GM18858 (cell line): ENCODE results near the gene ARMH2.

ENCODE experiments used
- ATAC-seq: cut with Tn5 transposase; IDR thresholded peaks from one replicate; pipeline ENCODE4 v1.9.1; 2021; ENCODE audit not compliant: unreplicated experiment

Gene ARMH2

DNA sequence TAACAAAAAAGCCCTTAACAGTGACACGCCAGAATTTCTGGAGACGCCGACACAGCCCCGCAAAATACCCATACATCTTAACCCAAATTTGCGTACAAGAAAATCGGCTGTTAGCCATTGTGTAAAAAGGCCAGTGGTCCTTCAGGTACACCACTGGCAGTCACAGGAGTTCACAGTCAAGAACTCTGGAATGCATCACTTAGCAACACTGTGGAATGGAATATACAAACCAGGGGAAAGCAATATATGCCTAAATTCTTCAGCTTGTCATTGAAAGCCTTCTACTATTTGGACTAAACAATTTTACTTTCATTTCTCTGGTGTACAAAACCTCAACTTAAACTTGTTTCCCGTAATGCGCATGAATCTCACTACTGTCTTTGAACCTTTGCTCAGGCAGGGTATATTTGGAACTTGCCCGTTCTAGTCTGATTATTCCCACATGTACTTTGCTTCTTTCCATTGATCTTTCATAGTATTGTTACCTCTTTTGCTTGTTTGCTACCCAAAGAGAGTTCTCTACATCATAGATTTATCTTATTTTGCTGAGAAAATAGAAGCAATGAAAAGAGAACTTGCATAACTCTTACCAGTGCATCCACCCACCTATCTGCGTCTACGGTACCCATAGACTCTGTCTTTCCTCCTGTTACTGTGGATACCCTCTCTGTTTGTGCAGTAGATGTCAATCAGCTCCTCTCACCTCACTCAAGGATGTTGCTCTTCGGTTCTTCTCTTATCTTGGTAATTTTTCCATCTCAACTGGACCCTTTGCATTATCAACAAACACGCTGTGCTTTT lies at the start of gene ARMH2:
TSS of gene ARMH2 (minus strand) at position 178 of the 801 bp plus-strand sequence. CDS start at position 118, 60 bp downstream.
- no peak for ATAC-seq

DNA sequence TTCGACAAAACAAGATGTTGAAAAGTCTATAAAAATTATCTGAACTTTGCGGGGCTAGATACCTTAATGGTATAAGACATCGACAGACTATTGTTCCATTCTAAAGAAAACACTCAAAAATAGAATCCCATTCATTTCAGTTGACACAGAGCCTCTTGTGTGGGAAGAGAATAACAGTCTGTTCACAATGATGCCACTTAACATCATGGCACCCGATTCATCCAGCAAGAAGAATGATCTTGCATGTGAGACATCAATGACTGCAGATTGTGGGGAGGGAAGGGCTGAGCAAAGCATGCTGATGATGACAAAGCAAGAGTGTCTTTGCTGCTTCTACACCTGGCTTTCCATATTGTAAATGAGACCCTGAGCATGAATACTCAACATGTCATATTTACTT lies 49.7 kb upstream of the ARMH2 start:
- no peak for ATAC-seq

DNA sequence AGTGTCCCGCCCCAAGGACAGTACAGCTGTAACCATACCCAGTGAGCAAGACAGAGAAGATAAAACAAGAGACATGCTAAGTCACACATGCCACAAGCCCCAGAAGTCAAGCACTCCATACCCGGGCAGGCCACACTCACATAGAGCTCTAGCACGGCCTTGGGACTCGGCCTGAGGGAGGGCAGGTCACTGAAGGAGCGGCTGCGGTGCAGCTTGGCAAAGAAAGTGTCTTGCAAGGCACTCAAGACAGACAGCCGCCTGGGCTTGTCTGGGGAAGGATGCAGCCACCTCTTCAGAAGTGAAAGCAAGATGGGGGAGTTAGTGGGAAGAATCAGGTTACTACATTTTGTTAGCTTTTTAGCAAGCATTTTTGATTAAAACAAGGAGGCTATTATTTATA lies 48.7 kb upstream of the ARMH2 start:
- ATAC-seq = no peak

DNA sequence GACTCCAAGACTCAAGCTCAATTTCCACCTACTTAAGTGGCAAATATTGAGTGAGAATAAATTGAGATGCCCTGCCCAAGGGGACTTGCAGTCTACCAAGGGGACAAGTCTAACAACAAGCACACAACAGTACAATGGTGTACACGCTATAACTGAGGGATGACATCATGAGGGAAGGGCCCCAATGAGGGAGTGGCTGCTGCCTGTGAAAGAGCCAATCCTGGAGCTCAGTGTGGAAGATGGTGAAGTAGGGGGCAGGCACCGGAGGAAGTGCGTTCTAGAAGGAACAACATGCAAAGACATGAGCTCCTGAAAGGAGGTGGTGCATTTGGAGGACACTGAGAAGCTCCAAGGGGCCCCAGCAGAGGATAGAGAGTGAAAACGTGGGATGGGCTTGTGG lies 46.9 kb upstream of the ARMH2 start:
- ATAC-seq = no peak

DNA sequence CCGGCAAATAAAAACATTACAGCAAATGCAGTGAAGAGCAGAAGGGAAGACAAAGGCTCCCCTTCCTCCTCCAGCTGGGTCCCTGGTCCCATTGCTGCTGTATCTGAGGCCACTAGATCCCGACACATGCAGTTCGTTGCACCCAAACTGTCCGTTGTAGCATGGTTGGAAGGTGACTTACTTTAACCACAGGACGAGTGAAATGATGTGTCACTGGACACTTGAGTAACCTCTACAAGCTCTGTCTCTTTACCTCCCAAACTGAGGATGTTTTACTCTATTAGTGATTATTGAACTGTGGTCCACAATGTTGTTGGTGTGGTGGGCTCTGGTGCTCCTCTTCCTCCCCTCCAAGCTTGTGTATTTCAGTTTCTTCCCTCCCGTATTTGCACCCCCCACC lies 46.2 kb upstream of the ARMH2 start:
- no peak for ATAC-seq

DNA sequence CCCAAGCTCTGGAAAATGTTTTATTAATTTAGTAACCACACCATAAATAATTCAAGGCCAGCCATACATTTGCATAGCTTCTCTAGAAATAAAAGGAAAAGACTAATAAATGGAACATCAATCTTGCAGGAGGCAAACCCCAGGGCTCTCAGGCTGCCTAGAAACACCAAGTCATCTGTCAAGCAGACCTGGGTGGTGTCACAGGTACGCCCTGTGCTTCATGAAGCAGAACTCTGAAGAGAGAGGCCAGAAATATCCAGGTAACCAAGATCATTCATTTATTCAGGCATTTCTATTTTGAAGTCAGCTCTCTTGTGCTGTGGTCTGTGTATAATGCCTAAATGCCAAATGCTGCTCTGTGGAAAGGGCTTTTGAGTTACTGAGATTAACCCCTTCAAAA lies 45.3 kb upstream of the ARMH2 start:
- ATAC-seq = no peak

DNA sequence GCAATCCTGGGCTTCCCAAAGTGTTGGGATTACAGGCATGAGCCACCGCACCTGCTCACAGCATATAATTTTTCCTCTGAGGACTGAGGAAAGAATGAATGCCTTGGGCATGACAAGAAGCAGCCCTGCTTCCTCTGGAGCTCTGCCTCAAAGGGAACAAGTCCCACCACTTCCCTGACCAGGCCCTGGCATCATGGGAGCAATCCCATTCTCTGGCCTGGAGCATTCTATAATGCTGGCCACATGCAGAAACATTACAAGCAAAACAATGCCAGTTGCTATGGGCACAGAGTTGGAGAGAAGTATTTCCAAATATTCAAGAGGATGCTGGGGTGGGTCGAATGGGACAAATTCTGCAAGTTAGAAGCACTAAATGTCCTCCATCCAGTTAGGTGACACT lies 41.5 kb upstream of the ARMH2 start:
- no peak for ATAC-seq

DNA sequence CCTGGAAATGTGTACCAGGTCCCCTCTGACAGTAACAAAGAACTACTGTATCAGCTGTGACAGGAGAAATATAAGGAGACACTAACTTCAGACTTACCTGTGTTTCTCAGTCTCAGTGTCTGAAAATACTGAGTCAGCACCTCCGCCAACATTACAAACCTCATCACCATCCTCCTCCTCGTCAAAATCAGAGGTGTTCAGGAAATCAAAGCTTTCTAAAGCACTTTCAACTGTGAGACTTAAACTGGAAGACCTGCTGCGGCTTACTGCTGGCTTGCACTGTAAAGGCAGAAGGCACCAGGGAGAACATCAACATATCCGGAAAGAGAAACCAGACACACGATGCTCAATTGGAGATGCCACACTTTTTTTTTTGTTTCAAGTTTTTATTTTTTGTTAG lies 40.3 kb upstream of the ARMH2 start:
- no peak for ATAC-seq

DNA sequence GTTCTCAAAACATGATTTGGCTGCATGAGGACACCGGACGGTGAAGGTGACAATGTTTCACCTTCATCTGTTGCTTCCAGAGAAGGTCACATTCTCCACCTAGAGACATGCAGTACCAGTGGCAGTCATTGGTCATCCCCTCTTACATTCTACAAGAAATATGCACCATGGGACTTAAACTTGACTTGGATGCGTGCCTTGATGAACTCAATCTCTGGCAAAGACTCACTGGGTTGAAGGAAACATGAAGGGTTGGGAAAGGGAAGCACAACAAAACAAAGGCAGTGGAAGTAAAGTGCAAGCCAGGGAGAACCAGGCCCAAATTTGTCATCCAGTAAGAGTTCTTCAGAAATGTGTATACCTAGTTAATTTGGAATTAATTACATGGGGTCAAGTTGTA lies 39.4 kb upstream of the ARMH2 start:
- no peak for ATAC-seq

DNA sequence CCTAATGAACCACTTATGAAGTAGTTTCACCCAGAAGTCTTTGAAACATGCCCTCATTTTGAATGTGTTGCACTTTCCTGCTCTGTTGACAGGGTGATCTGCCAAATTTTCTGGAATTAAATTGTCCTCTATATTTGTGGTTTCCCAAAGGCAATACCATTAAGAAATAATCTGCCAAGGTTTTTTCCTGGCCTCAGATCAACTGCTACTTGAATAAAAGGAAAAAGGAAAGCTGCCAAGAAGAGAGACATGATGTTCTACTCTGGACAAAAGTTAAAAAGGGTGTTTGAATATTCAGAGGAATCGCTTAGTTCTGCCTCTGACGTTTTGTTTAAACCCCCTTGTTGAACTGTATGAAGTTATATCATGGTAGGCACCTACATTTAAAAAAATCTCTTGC lies 37.4 kb upstream of the ARMH2 start:
- no peak for ATAC-seq

DNA sequence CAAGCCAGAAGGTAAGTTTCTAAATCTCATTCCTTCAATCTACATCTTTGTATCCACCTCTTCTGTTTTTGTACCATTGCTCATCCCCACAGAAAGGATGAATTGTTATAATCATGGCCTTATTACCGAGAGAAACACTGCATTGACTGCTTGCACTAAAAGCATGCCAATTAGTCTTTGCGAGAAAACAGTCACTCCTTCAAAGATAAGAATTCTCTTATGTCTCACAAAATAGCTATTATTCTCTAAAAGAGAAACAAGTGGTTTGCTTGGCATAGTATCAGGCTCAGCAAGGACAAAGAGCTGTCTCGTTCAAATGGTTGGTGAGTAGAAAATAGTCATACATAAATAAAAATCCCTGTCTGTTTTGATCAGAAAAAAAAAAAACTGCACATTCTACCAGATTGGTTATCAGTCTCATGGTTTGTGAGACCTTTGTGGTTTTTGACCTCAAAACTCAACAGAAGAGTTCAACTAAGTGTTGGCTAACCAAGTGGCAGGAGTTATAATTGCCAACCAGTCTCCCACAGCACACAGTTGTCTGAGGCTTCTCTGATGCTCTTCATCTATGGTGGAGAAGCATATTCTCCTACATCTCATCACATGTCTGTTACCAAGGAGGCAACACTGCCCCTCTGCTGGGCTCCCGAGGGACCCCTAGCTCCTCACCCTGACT lies 35.1 kb upstream of the ARMH2 start:
- ATAC-seq = no peak

DNA sequence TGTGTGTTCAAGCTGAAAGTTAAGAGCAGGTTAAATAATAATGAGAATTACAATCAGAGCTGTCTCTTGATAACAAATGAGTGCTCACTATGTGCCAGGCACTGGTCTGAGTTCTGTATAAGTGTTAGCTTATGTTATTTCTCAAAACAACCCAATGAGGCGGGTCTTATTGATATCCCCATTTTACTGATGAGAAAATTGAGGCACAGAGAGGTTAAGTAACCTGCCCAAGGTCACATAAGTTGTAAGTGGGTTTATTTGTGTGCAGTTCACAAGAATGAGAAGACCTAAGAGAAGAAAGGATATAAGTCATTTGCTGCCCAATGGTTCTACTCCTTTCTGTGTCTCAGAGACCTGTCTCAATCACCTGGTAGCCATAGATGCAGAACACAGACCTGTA lies 34.1 kb upstream of the ARMH2 start:
- ATAC-seq = no peak

DNA sequence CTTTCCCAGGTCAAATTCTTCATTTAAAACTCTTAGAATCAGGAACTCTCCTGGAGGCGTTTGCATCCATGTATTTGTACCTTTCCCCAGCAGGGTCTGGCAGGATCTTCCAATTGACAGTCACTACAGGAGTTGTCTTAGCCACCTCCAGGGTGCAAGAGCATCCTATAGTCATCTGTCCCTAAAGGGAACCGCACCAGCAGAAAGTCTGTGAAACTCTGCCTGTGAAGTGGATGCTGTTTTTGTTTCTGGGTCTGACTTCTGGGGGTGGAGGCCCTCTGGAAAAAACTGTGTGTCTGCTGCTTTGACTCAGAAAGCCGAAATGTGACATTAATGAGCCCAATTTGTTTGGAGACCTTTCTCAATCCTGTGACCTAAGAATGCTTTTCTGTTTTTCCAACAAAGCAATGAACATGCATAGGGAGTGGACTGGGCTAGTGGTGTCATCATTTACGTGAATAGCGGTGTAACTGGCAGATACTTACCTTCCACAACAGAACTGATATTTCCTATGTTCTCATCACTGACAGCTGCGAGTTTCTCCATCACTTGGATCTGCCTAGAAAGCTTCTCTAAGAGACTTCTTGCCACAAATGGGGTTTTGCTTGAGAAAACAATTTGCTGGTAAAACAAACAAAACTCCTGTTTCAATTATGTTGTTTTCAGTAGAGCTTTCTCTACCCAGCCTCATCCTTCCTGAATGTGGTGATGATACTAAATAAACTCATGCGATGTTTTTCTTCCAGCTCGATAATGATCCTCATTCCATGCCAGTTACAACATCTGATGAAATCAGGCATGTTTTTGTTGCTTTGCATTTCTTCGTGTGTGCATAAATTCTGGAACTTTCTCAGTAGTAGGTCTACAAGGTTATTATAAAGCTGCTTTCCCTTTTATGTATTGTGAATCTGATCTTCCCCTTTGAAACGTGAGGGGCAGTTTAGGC lies 33.3 kb upstream of the ARMH2 start:
- no peak for ATAC-seq

DNA sequence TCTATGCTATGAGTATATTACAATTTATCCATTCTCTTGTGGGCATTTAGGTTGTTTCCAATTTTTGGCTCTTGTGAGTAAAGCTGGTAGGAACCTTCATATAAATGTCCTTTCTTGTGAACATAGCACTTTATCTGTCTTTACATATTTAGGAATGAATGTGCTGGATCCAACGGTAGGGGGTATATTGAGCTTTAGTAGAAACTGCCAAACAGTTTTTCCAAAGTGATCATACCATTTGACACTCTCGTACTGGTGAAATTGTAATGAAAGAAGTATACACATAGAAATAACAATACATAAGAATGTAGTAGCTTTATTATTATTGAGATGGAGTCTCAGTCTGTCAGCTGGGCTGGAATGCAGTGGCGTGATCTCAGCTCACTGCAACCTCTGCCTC lies 30.9 kb upstream of the ARMH2 start:
- no peak for ATAC-seq

DNA sequence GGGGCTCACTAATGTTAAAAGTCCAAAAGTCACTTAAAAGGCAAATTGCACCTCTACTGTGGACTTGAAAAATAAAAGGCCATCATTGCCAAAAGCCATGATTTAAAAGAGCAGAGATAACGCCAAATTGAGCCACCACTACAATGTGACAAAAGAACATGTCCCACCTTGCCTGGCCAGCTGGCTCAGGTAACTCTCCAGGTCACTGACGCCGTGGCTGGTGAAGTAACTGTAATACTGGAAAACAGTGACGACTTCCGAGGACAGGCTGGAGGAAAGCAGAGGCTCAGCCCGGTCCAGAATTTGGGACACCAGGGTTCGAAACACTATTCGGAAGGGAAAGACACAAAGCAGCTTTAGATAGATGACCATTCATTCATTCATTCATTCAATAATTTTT lies 29.3 kb upstream of the ARMH2 start:
- no peak for ATAC-seq

DNA sequence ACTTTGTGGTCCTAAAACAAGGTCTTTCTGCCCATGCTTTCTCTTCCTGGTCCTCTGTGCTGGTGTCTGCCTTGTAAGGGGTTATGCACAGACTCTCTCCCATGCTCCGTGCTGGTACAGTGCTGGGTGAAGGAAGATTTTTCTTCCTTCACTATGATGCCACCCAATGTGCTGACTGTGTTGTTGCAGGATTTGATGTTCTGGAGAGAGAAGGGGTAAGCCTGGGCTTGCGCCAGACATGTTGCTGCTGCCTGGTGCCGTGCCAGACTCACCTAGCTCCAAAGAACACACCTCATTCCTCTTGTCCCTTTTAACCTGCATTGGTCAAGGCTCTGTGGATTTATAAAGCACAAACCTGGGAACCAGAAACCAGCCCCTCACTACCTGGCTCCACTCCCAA lies 28.4 kb upstream of the ARMH2 start:
- ATAC-seq = no peak

DNA sequence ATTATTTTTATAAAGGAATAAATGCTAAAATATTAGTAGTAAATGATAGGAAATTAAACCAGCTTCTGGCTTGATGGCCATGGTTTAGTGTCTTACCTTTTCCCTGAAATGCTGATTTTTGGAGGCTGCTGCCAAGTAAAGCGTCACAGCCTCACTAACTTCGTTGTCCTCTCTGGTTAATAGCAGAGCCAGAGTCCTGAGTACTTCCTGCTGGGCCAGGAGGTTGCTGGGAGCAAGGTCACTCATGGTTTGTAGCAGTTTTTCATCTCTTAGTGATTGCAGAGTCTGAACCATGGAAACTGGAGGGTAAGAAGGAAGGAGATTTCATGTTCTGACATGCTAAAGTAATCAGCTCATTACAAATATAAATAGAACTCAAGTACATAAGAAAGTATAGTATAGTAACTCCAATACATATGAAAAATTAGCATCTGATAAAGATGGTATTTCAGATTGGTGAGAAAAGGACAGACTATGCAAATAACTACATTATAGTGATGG lies 26.5 kb upstream of the ARMH2 start:
- ATAC-seq = no peak

DNA sequence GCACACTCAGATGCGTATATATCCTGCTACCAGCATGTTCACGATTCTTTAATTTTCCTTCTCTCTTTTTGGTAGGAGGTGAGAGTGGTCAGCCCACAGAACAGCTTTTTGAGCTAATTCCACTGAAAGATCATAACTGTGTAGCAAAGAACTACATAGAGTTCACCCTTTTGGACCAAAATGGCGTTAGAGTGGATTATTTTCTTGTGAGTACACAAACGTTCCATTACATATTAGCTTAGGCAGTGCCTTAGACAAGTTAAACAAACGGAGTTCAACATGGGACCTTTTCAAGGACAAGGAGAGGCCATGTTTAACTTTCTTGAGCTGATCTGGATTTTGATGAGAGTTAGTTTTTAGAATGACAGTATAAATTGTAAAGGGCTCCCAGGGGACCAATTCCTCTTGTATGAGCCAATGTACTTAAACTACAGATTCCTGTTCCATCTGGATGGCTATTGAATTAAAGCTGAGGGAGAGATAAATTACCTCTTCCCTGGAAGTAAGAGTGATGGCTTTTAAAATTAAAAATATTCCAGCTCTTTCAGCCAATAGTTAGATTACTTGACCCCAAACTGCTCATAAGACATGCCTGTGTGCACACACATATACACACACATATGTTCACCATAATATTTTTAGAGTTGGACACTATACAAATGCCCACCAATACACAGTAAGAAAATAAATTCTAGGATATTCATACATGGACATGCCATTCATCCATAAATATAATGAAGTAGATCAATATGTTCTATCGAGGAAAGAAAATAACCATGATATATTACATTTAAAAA lies 25.6 kb upstream of the ARMH2 start:
- ATAC-seq = no peak

DNA sequence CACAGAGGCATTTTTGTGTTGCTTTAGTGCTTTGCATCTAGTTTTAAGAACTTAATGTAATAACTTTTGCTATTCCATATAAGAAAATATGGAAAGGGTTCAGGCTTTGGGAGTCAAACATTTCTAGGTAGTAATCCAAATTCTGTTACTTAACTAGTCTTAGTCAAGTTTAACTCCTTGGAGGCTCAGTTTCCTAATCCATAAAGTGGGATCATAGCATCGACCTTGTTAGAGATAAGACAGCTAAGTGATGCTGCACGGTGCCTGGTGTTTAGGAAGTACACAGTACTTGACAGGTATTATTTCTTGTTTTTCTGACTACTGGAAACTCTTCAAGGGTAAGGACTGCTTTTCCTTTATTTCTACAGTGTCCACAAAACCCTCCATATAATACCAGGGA lies 24.5 kb upstream of the ARMH2 start:
- ATAC-seq = no peak

DNA sequence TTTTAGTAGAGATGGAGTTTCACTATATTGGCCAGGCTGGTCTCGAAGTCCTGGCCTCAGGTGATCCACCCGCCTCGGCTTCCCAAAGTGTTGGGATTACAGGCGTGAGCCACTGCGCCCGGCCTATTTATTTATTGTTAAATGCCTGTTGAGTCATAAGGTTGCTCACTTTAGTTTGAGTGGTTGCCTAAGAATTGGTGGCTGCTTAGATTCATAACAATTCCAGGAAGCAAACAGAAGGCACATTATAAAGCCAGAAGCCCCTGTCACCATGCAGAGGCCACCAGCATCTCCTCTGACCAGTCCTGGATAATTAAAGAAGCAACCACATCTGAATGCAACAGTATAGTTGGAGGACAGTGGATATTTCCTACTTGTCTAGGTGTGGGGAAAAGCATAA lies 24.0 kb upstream of the ARMH2 start:
- ATAC-seq = no peak
